AG09309 (cell line): ENCODE measurements around the gene KLHL29.

Experiments used
- DNase-seq: peaks from one replicate; pipeline ENCODE4 v3.0.0-alpha.2; 2010; ENCODE audit warnings: low read depth
- H3K4me3 ChIP-seq: 2 replicates; pipeline ENCODE4 v1.5.1; 2011; ENCODE audit warnings: mild to moderate bottlenecking, low read depth, low read length, moderate library complexity; ENCODE audit not compliant: control insufficient read depth
- CTCF ChIP-seq: IDR thresholded peaks from 2 replicates; pipeline ENCODE4 v1.5.1; 2011; ENCODE audit warnings: mild to moderate bottlenecking, low read depth, low read length, inconsistent platforms; ENCODE audit not compliant: insufficient read depth, control insufficient read depth; ENCODE audit errors: missing control alignments

The KLHL29 gene

DNA sequence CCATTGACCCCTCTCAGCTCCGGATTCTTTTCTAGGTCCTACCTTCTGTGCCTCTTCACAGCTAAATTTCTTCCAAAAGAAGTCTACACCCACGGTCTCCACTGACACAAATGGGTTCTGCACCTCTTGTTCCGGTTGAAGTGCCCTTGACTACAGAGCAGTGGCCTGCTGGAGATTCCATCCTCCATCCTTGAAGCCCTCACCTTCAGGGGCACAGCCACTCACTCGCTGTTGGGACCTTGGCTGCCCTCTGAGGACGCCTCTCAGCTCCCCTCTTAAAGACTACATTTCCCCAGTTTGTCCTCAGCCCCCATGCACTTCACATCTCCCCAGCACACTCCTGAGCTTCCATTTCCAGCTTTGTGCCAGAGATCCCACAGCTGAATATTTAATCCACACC lies 315.6 kb downstream of the KLHL29 start:
- no peak overlapping the region for H3K4me3 ChIP-seq
- no peak for TF ChIP-seq CTCF
- DNase-seq, result no peak

- DNase-seq, result no peak
- no peak overlapping the region for H3K4me3 ChIP-seq
- no peak for TF ChIP-seq CTCF
These were observed 318.1 kb downstream of the KLHL29 start for GRCh38 chr2:23703037-23703582.

- no peak for TF ChIP-seq CTCF
- no peak for DNase-seq
These were observed 318.8 kb downstream of the KLHL29 start for GRCh38 chr2:23703583-23704385.

GRCh38 chr2:23705771-23706612 lies 321.0 kb downstream of the KLHL29 start:
- H3K4me3 ChIP-seq, result no peak overlapping the region
- DNase-seq, result no peak
- TF ChIP-seq CTCF, result no peak

More at GRCh38 chr2:23703583-23704385, 318.8 kb downstream of the KLHL29 start:
- no peak overlapping the region for H3K4me3 ChIP-seq

DNA sequence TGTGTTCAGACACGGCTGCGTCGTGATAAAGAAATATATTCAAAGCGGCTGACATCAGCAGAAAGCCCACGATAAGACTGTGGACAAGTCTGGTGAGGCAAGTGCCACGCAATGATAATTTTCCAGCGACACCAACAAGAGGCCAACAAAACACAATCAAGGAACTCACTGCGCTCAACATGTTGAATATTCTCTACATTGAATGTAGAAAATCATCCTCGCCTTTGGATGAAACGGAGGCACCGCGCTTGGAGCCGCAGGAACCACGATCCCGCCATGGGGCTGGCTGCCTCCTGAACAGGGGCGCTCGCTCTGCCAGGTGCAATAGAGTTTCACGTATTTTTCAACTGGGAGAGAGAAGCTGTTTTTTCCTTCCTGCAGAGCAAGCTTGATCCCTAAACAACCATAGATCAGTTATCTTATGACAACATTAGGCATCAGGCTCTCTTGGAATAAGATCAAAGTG lies 321.7 kb downstream of the KLHL29 start:
- TF ChIP-seq CTCF, result no peak
- DNase-seq, result no peak
- no peak overlapping the region for H3K4me3 ChIP-seq

- no peak for DNase-seq
- no peak for TF ChIP-seq CTCF
These were observed 322.1 kb downstream of the KLHL29 start for GRCh38 chr2:23707096-23707495.

More at GRCh38 chr2:23707096-23707495, 322.1 kb downstream of the KLHL29 start:
- no peak overlapping the region for H3K4me3 ChIP-seq
